ENCODE data around the gene CCDC74A. TPM values are rescaled to one million over a fixed set of nuclear protein-coding genes. Genes with fewer than 3 reads are reported as not detected.
"Not testable (repeated sequence)": the region's sequence is repeated elsewhere in the genome, so short reads cannot be mapped to it uniquely, and the experiment has no call there.

Gene CCDC74A
- total RNA-seq (ENCODE audit: unreplicated experiment) = 16.0 TPM
- long read RNA-seq, partial matches to known transcripts = 19 of 28 reads
- long read RNA-seq, other reads (novel, unspliced or antisense) = 6 of 28 reads

DNA sequence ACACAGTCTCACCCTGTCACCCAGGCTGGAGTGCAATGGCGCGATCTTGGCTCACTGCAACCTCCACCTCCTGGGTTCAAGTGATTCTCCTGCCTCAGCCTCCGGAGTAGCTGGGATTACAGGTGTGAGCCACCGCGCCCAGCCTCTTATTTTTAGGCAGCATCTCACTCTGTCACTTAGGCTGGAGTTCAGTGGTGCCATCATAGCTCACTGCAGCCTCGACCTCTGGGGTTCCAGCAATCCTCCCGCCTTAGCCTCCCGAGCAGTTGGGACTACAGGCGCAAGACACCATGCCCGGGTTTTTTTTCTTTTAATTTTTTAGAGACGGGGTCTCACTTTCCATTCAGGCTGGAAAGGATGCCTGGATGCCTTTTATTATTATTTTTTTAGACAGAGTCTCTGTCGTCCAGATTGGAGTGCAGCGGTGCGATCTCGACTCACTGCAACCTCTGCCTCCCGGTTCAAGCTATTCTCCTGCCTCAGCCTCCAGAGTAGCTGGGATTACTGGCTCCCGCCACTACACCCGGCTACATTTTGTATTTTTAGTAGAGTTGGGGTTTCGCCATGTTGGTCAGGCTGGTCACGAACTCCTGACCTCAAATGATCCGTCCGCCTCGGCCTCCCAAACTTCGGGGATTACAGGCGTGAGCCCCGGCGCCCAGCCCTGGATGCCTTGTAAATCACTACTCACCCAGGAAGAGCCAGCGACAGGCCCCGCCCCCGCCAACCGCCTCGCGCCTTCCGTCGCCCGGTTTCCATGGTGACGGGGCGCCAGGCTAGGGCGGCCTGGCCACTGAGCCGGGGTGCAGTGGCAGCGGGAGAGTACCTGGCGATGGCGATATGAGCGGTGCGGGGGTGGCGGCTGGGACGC, at the start of gene CCDC74A:
Gene CCDC74A, plus strand, starts transcription at position 758 of the 871 bp plus-strand sequence. Its CDS starts 83 bp downstream, at position 841.
- H3K9me3 Mint-ChIP-seq (ENCODE audit: unreplicated experiment); H3K36me3 Mint-ChIP-seq (ENCODE audit: low read depth, unreplicated experiment); H3K4me1 Mint-ChIP-seq (ENCODE audit: unreplicated experiment): not testable (repeated sequence)
- peak; percentile 40 for DNase-seq (ENCODE audit: low spot score)
- H3K4me3 Mint-ChIP-seq (ENCODE audit: unreplicated experiment) = peak within 1 kb of the TSS; percentile 82
- H3K27me3 Mint-ChIP-seq (ENCODE audit: unreplicated experiment) = peaks cover 10% of the 10 kb centered on the region
- H3K27ac Mint-ChIP-seq (ENCODE audit: unreplicated experiment) = peak within 1 kb of the TSS; percentile 61

DNA sequence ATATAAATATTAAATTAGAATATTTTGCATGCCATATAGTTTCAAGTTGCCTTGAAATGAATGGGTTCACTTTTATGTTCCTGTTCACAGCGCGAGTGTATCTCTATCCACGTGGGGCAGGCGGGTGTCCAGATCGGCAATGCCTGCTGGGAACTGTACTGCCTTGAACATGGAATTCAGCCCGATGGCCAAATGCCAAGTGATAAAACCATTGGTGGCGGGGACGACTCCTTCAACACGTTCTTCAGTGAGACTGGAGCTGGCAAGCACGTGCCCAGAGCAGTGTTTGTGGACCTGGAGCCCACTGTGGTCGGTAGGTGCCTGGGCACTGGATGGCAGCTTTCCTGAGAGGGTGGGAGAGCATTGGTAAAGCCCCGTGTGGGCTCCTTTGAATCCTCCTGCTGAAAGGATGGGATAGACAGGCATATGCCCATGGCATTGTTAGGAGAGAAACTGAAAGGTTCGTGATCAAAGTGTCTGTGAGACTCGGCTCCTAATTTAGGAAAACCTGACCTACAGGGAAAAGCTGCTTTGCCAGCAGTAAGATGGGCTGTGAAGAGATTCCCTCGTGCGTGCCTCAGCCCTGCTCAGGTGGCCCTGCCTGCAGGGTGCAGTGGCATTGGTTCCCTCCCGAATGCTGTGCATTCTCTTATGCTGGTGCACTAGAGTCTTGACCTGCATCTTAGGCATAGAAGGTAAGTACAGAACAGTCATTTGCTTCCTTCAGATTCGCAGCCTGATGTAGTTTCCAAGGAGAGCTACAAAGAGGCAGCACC, 49.4 kb upstream of the CCDC74A start:
- not testable (repeated sequence) for DNase-seq (ENCODE audit: low spot score); H3K9me3 Mint-ChIP-seq (ENCODE audit: unreplicated experiment); H3K27ac Mint-ChIP-seq (ENCODE audit: unreplicated experiment); H3K27me3 Mint-ChIP-seq (ENCODE audit: unreplicated experiment); H3K36me3 Mint-ChIP-seq (ENCODE audit: low read depth, unreplicated experiment); H3K4me3 Mint-ChIP-seq (ENCODE audit: unreplicated experiment); H3K4me1 Mint-ChIP-seq (ENCODE audit: unreplicated experiment)

DNA sequence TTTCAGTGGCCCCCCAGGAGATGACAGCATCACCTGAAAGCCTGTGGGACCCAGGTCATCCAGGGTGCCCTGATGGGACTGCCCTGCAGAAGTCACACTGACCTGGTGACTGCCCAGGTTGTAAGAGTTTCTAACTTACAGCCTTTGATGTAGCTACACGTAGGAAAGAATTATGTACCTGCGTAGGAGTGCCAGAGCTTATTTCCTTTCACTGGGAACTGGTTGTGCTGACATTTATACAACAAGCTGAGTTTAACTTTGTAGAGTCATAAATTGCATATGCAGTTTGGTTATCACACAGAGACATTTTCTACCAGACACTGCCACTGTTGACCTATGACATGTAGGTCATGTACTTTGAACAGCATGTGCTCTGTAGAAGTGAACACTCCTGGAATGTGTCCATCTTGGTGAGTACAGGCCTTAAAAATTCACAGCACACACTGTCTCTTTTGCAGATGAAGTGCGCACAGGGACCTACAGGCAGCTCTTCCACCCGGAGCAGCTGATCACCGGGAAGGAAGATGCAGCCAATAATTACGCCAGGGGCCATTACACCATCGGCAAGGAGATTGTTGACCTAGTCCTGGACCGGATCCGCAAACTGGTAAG, 48.7 kb upstream of the CCDC74A start:
- not testable (repeated sequence) for H3K27ac Mint-ChIP-seq (ENCODE audit: unreplicated experiment); DNase-seq (ENCODE audit: low spot score)

DNA sequence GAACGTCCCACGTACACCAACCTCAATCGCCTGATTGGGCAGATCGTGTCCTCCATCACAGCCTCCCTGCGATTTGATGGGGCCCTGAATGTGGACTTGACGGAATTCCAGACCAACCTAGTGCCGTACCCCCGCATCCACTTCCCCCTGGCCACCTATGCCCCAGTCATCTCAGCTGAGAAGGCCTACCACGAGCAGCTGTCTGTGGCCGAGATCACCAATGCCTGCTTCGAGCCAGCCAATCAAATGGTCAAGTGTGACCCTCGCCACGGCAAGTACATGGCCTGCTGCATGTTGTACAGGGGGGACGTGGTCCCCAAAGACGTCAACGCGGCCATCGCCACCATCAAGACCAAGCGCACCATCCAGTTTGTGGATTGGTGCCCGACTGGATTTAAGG, 47.3 kb upstream of the CCDC74A start:
- not testable (repeated sequence) for DNase-seq (ENCODE audit: low spot score); H3K27me3 Mint-ChIP-seq (ENCODE audit: unreplicated experiment); H3K36me3 Mint-ChIP-seq (ENCODE audit: low read depth, unreplicated experiment); H3K4me1 Mint-ChIP-seq (ENCODE audit: unreplicated experiment); H3K27ac Mint-ChIP-seq (ENCODE audit: unreplicated experiment); H3K9me3 Mint-ChIP-seq (ENCODE audit: unreplicated experiment); H3K4me3 Mint-ChIP-seq (ENCODE audit: unreplicated experiment)

More for the DNA sequence above, 48.7 kb upstream of the CCDC74A start:
- H3K36me3 Mint-ChIP-seq (ENCODE audit: low read depth, unreplicated experiment); H3K9me3 Mint-ChIP-seq (ENCODE audit: unreplicated experiment); H3K27me3 Mint-ChIP-seq (ENCODE audit: unreplicated experiment); H3K4me3 Mint-ChIP-seq (ENCODE audit: unreplicated experiment); H3K4me1 Mint-ChIP-seq (ENCODE audit: unreplicated experiment): not testable (repeated sequence)

DNA sequence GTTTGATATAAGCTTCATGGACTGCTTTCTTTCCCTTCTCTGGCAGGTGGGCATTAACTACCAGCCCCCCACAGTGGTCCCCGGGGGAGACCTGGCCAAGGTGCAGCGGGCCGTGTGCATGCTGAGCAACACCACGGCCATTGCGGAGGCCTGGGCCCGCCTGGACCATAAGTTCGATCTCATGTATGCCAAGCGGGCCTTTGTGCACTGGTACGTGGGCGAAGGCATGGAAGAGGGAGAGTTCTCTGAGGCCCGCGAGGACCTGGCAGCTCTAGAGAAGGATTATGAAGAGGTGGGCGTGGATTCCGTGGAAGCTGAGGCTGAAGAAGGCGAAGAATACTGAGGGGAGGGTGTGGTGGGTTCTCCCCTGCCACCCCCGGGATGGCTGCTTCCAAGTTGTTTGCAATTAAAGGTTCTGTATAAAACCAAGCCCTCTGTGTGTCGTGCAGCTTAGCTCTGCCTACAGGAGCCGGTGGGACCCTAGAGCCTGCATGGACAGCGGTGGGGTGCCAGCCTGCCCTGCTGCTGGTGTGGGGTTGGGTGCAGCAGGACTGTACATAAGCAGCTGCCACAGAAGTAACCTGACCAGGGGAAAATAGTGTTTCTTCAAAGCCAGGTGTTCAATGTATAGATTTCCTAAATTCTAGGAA, 45.1 kb upstream of the CCDC74A start:
- H3K27ac Mint-ChIP-seq (ENCODE audit: unreplicated experiment); H3K36me3 Mint-ChIP-seq (ENCODE audit: low read depth, unreplicated experiment); H3K9me3 Mint-ChIP-seq (ENCODE audit: unreplicated experiment); DNase-seq (ENCODE audit: low spot score); H3K4me1 Mint-ChIP-seq (ENCODE audit: unreplicated experiment); H3K27me3 Mint-ChIP-seq (ENCODE audit: unreplicated experiment); H3K4me3 Mint-ChIP-seq (ENCODE audit: unreplicated experiment): not testable (repeated sequence)

DNA sequence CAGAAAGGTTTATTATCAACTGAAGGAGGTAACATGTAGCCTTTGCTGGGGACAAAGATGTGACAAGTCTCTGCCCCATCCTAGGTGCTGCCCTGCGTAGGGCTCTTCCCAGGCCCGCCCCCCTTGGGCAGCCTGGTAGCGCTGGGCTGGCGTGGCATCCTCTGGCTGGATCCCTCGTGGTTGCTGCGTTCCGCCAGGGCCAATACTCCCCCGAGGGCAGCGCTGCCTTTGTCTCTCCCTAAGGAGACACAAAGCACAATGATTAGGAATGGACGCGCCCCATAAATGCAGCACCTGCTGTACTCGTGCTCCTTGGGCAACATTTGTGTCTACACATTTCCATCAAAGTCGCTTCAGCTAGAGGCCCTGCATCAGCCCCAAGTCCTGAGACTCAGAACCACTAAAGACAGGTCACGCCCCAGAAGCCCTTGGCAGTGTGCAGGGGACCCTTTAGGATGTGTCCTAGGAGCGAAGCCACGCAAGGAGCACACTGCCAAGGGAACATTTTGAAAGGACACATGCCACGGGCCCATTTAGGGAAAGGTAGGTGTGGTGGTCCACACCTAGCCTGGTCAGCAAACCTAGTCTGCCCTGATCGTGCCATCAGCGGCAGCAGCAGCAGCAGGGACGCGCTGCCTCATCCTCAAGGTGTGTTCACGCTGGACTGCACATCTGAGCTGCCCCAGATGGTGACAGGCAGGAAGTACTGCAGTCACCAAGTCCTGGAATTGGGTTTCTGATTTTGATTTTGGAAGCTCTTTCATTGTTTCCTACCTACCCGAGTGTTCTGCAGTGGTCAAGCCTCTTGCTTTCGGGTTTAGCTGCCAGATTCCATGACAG, 43.5 kb upstream of the CCDC74A start:
- H3K9me3 Mint-ChIP-seq (ENCODE audit: unreplicated experiment); H3K4me1 Mint-ChIP-seq (ENCODE audit: unreplicated experiment); DNase-seq (ENCODE audit: low spot score); H3K36me3 Mint-ChIP-seq (ENCODE audit: low read depth, unreplicated experiment); H3K4me3 Mint-ChIP-seq (ENCODE audit: unreplicated experiment); H3K27me3 Mint-ChIP-seq (ENCODE audit: unreplicated experiment); H3K27ac Mint-ChIP-seq (ENCODE audit: unreplicated experiment): not testable (repeated sequence)

DNA sequence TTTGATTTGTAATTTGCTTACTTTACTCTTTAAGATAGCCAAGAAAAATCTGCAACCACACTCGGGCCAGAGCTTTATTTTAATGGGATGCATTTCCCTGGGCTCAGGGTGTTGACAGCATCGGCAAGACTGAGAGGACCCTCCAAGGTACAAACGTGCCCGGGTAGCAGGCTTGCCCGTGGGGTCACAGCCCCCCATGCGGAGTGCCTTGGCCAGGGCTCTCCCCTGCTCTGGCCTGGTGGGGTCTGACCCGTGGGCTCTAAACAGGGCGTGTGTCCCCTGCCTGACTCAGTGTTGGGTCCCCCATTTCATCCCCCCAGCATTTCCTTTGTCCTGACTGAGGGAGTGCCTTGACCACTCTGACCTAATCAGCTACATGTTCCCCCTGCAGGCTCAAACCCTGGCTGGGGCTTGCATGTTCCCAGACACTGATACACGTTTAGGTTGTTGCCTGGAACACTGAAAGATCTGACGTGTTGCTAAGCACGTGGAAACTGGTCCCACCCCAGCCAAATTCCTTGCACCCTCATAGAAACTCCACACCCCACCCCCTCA, 42.7 kb upstream of the CCDC74A start:
- H3K4me1 Mint-ChIP-seq (ENCODE audit: unreplicated experiment); H3K27ac Mint-ChIP-seq (ENCODE audit: unreplicated experiment); DNase-seq (ENCODE audit: low spot score); H3K4me3 Mint-ChIP-seq (ENCODE audit: unreplicated experiment); H3K27me3 Mint-ChIP-seq (ENCODE audit: unreplicated experiment); H3K9me3 Mint-ChIP-seq (ENCODE audit: unreplicated experiment); H3K36me3 Mint-ChIP-seq (ENCODE audit: low read depth, unreplicated experiment): not testable (repeated sequence)

DNA sequence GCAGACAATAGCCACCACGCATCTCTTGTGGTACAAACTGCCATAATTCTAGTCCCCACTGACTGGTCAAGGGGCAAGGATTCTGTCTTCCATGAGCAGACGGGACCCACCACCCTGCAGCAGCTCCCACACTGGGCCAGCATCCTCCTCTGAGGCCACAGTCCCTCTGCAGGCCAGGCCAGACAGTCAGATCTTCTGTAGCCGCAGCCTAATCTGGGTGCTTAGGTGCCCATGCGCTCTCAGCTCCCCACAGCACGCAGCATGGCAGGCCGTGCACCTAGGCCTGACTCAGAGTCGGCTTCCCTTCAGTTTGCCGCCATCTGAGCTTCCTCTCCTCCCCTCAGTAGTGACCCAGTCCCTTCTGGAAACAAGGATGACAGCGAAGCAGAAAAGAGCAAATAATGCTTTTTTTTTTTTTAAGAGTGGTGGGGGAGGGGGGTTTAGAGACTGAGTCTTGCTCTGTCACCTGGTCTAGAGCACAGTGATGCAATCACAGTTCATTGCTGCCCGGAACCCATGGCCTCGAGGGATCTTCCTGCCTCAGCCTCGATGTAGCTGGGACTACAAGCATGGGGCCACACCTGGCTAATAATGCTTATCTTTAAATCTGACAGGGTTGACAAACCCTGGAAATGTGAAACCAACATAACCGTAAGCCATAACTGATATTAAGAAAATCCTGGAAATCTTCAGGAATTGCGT, 41.3 kb upstream of the CCDC74A start:
- not testable (repeated sequence) for H3K36me3 Mint-ChIP-seq (ENCODE audit: low read depth, unreplicated experiment); H3K4me3 Mint-ChIP-seq (ENCODE audit: unreplicated experiment); DNase-seq (ENCODE audit: low spot score); H3K4me1 Mint-ChIP-seq (ENCODE audit: unreplicated experiment); H3K27me3 Mint-ChIP-seq (ENCODE audit: unreplicated experiment); H3K27ac Mint-ChIP-seq (ENCODE audit: unreplicated experiment); H3K9me3 Mint-ChIP-seq (ENCODE audit: unreplicated experiment)

Data from endothelial cell (in vitro differentiated cells).